Measurements from ENCODE around the gene RCAN2.

DNA sequence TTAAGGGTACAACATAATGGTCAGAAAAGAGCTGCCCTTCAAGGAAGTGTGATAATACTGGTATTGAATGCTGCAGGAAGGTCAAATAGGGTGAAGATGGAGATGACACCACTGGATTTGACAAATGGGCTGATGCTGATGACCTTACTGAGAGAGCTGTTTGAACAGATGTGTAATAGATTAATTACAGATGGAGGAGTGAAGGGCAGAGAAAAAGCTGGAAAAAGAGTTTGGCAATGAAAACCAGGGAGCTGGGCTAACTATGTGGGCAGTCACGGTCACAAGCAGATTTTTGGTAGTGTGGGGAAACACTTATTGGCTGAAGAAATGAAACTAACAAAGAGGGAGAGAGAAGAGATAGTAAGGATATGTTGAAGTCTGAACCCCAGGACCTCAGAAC lies 236.9 kb downstream of the RCAN2 start:
- TF ChIP-seq, protein P1, sequence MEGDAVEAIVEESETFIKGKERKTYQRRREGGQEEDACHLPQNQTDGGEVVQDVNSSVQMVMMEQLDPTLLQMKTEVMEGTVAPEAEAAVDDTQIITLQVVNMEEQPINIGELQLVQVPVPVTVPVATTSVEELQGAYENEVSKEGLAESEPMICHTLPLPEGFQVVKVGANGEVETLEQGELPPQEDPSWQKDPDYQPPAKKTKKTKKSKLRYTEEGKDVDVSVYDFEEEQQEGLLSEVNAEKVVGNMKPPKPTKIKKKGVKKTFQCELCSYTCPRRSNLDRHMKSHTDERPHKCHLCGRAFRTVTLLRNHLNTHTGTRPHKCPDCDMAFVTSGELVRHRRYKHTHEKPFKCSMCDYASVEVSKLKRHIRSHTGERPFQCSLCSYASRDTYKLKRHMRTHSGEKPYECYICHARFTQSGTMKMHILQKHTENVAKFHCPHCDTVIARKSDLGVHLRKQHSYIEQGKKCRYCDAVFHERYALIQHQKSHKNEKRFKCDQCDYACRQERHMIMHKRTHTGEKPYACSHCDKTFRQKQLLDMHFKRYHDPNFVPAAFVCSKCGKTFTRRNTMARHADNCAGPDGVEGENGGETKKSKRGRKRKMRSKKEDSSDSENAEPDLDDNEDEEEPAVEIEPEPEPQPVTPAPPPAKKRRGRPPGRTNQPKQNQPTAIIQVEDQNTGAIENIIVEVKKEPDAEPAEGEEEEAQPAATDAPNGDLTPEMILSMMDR (IDR thresholded peaks at IDR 0.05), result no peak
- TF ChIP-seq EP300 (IDR thresholded peaks at IDR 0.05), result no peak

Measured in gastroesophageal sphincter (tissue), 3 donors.